Astrocyte of the hippocampus (primary cell): ENCODE measurements around the gene DMRTA2.
A peak's percentile ranks its signal among the peaks of the same experiment; 100 is the strongest.

ENCODE experiments used
- DNase-seq: peaks from one replicate; pipeline ENCODE4 v3.0.0; 2011; ENCODE audit warnings: low read depth, low spot score

Gene DMRTA2

DNA sequence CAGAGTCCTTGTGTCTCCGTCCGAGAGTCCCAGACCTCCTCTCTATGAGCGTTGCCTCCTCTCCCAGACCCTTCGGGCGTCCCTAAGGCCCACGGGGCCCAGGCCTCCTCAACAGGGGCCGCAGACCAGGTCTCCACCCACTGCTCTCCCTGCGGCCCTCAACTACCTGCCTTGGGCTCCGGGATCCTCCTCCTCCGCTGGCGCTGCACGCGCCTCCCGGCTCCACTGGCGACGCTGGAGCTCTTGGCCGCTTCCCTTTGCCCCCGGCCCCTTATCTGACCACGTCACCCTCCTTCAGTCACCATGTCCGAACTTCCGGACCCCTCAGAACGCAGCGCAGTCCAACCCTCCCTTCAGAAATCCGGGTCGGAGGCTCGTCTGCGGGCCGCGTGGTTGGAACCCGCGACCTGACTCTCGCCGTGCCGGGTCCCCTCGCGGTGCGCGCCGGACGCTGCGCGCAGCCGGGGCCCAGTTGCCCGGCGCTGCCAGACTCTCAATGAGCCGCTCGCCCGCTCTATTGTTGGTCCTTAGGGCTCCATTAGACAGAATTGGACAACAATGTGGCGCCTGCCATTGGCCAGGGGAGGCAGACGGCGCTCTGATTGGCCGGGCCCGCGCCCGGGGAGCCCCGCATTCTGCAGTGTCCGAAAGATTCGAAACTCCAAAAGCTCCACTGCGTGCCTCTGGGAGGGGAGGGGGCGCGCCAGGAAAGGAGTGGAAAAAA, at the start of gene DMRTA2:
TSS of gene DMRTA2 (minus strand) at position 498 of the 724 bp plus-strand sequence. CDS start 1,907 bp downstream, outside the sequence.
- peak; percentile 96 for DNase-seq

GRCh38 chr1:50471967-50472366, 48.7 kb upstream of the DMRTA2 start:
- no peak for DNase-seq

GRCh38 chr1:50462964-50463363, 39.7 kb upstream of the DMRTA2 start:
- no peak for DNase-seq

GRCh38 chr1:50458507-50458906, 35.3 kb upstream of the DMRTA2 start:
- DNase-seq: no peak

GRCh38 chr1:50454911-50455310, 31.7 kb upstream of the DMRTA2 start:
- no peak for DNase-seq

- DNase-seq: no peak
These were observed 30.0 kb upstream of the DMRTA2 start for GRCh38 chr1:50453266-50453665.

DNA sequence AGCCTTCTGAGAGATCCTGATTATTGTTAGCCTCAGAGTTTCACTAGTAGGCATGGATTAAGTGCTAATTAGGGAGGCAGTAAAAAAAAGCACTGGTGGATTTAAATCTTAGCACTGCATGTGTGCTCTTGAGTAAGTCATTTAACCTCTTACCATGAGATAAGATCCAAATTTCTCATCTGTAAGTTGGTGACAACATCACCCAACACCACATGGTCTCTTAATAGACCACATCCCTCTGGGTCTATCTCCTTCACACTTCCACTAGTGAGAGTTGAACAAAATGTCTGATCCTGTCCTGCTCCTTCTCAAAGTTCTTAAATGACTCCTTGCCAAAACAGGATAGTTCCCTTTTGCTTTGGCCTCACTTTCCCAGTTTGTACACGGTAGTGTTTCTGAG, 29.5 kb upstream of the DMRTA2 start:
- DNase-seq: no peak

GRCh38 chr1:50450861-50451653, 27.8 kb upstream of the DMRTA2 start:
- no peak for DNase-seq

- no peak for DNase-seq
These were observed 24.7 kb upstream of the DMRTA2 start for GRCh38 chr1:50447961-50448360.

DNA sequence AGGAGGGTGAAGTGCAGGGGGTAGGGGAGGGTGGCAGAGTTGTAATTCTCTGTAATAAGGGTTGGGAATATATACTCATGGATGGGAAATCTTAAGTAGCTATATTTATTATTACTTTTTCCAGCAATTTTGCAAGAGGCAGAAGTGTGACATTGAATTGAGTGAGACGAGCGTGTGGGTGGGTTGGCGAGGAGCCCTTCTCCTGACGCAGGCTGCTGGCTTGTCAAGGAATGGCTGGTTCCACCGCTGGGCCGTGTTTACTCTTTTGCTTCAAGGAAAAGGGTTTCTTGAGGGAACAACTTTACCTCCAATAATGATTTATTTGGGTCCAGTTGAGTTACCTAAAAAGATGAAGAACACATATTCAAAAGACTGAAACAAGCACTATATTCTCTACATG, 17.9 kb upstream of the DMRTA2 start:
- DNase-seq: no peak

GRCh38 chr1:50438945-50439344, 15.7 kb upstream of the DMRTA2 start:
- DNase-seq: no peak

DNA sequence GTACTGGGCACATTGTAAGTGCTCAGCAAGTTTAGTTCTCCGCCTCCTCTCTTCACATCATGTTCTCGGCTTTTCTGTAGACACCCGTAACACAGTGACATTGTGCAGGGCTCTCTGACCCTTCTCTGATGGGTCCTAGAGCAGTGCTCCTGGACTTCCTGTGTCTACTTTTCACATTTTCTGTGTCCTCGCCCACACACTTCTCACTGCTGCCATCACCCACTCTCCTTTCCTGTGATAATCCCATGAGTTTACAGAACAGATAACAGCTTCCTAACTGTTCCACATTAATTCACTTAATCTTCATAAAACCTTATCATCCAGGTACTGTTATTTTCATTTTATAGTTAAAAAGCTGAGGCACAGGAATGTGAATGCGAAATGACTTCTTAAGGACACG, 13.2 kb upstream of the DMRTA2 start:
- DNase-seq: no peak

DNA sequence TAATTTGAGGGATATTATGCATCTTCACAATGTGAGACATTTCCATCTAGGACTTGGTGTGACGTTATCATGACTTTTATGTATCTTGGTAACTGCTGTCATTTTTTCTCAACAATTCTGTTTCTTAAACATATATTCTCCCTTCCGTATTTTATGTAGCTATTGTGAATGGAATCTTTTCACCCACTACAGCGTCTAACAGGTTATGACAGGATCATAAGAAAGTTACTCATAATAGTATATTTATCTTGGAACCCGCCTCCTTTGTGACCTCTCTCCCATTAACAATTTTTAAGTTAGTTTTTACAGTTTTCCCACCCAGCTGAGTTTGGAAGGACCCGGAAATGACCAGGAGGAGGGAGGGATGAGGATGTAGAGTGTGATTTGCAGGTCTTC, 6.8 kb upstream of the DMRTA2 start:
- no peak for DNase-seq

DNA sequence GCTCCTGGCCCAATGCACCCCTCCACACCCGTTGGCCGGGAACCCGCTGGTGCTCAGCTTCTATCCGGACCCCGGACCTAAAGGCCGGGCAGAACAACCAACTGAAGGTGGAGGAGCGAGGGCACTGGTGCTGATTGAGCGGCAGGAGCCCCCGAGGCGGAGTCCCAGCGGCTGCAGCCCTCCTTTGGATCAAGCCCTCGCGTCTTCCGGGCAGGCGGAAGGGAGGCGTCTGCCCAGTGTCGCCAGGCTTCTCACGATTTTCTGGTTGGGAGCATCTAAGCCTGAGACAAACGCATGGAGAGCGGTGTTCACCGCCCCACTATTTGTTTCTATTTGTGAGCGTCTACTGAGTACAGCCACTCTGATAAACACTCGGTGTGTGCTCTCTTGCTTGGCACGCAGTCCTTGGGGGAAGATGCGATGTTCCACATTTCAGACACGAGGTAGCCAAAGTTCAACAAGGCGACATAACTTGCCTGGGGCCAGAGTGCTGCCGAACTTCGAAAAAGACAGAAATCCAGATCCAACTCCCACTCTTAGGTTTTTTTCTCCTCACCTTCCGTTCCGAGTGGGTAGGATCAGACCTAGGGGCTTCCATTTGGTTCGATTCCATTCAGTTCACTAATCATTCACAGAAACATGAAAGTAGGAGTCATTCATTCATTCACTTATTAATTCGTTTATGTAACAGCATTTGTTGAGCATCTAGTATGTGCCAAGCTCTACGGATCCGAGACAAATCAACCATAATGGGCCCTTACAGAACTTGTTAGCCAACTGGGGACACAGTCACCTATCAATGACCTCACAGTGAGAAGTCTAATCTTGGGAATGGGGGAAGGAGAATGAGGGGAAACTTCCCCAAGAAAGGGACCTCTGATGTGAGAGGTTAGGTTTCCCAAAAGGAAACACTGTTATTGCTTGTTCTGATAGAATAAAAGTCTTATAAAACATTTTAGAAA, 4.9 kb upstream of the DMRTA2 start:
- DNase-seq: no peak

GRCh38 chr1:50427086-50427817, 4.0 kb upstream of the DMRTA2 start:
- peak; percentile 57 for DNase-seq

GRCh38 chr1:50426702-50427085, 3.5 kb upstream of the DMRTA2 start:
- DNase-seq: no peak

GRCh38 chr1:50426108-50426700, 3.0 kb upstream of the DMRTA2 start:
- no peak for DNase-seq

DNA sequence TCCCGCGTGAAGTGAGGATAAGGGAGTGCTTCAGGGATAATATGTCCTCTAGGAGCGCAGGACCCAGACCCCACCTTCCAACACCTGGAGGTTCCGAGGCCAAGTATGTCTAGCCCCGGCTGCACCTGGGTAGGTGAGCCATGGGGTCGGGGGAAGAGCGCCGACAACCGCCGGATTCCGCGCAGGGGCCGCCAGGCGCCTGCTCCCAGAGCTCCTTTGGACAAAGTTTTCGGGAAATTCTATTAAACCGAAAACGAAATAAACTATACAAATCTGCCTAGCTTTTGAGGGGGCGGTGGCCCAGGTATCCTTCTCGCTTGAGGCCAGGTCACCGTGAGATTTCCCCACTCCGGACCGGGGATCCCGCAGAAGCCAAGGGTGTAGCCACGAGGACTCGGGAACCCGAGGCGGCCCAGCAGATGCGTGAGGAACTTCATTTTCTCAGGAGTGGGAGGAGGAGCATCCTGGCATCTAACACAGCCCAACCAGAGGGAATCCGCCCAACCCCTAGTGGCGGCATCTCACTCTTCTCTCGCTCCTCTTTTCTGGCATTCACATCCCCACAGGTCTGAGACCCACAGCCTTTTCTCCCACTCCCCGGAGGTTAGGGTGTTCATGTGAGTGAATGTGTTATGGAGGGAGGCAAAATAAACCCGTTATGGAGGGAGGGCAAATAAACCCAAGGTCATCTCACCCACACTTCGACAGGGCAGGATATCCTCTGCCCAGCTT, 2.3 kb upstream of the DMRTA2 start:
- peak; percentile 75 for DNase-seq

GRCh38 chr1:50424884-50425375, 1.7 kb upstream of the DMRTA2 start:
- peak; percentile 70 for DNase-seq
